SH-SY5Y (cell line): Measurements from ENCODE around the gene BMP8B.
"Not testable (repeated sequence)": the region's sequence is repeated elsewhere in the genome, so short reads cannot be mapped to it uniquely, and the experiment has no call there.

Experiments used
- GATA2 ChIP-seq: IDR thresholded peaks from 2 replicates; pipeline ENCODE4 v1.6.1; 2011; ENCODE audit warnings: mild to moderate bottlenecking, low read depth, low read length
- GATA3 ChIP-seq: IDR thresholded peaks from 2 replicates; pipeline ENCODE4 v1.6.1; 2011; ENCODE audit warnings: low read depth, mild to moderate bottlenecking, low read length, moderate library complexity

DNA sequence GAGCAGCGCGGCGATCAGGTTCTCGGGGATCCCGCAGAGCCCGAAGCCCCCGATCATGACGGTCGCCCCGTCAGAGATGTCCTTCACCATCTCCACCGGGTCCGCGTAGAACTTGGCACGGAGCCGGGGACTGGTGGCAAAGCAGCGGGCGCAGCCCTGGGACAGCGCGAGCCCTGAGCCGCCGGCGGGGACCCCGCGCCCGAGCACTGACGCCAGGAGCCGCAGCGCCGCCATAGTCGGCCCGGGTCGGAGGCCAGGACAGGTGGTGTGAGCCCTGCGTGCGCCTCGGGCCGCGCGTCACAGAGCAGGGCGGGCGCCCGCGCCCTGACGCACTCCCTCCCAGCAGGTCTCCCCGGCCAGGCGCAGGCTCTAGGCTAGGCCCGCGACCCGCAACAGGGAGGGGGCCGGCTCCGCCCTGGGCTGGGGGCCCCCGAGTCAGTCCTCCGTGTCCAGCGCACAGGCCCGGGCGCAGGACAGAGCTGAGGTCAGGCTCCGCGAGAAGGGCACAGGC is 17.6 kb downstream of the BMP8B start, which contains the start of gene OXCT2:
- not testable (repeated sequence) for TF ChIP-seq GATA3, GATA2
